ENCODE data around the gene UBE2G2.

UBE2G2 gene

DNA sequence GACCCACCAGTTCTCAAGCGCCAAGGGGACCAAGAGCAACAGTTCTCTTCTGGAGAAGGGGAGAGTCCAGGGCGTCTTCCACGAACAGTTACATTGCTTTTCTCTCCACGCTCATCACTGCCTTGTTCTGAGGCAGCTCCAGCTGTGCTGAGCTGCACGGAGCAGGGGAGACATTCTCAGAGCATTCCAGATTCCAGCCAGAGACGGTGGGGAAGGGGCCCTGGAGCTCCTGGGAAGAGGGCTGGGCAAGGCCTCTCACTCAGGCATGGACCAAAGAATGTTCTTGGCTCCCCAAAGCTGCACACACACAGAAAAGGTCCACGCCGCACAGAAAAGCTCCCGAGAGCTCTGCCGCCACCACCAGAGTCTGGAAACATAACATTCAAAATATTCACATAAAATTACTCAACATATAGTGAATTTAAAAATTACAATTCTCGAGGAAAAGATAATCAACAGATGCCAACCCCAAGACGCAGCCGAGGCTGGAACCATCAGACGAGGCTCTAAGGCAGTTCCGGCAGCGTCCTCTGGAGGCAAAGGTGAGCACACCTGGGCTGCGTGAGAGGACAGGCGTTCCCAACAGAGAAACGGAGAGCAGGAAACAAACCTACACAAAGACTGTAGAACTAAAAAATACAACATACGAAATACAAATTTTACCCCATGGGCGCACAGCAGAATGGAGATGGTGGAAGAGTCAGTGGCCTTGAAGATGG, 40.5 kb downstream of the UBE2G2 start:
- H3K27ac ChIP-seq = no peak overlapping the region
- TF ChIP-seq ZFX (IDR thresholded peaks at IDR 0.05; ENCODE audit: borderline replicate concordance) = no peak
- peak; percentile 91 for TF ChIP-seq CTCF (IDR thresholded peaks at IDR 0.05)

GRCh38 chr21:44760376-44760775, 41.2 kb downstream of the UBE2G2 start:
- no peak overlapping the region for H3K27ac ChIP-seq
- TF ChIP-seq ZFX (IDR thresholded peaks at IDR 0.05; ENCODE audit: borderline replicate concordance) = no peak
- no peak for TF ChIP-seq CTCF (IDR thresholded peaks at IDR 0.05)

DNA sequence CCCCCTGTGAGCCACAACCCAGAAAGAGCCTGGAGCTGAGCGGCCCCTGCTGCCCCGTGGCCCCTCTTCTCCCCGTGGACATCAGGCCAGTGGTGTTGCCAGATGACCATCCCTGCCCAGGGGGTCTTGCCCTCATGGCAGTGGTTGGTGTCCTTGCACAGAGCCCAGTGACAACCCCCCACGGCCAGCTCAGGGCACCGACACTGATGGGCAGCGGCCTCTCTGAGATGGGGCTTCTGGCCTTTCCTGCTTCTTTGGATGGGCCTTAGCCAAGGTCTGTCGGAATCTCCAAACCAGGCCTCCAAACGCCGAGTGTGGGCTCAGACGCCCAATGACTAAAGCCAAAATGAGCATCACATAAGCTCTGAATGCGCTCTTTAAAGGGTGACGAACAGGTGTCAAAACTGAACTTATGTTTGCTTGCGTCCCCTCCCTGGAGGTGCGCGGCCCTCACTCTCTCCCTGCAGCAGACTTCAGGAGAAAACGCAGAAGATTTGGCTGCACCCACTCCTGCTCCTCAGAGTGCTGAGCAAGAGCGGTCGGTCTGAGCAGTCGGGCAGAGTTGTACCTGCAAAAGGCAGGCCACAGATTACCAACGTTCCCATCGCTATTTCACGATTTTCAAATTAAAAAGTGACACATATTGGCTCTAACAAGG, 41.9 kb downstream of the UBE2G2 start:
- no peak for TF ChIP-seq ZFX (IDR thresholded peaks at IDR 0.05; ENCODE audit: borderline replicate concordance)
- no peak for TF ChIP-seq CTCF (IDR thresholded peaks at IDR 0.05)
- H3K27ac ChIP-seq = no peak overlapping the region

- H3K27ac ChIP-seq = no peak overlapping the region
- TF ChIP-seq CTCF (IDR thresholded peaks at IDR 0.05) (no peak), ZFX (IDR thresholded peaks at IDR 0.05; ENCODE audit: borderline replicate concordance) (no peak)
Observed at GRCh38 chr21:44758781-44759627, 42.6 kb downstream of the UBE2G2 start.

GRCh38 chr21:44758141-44758561, 43.5 kb downstream of the UBE2G2 start:
- H3K27ac ChIP-seq = no peak overlapping the region
- TF ChIP-seq CTCF (IDR thresholded peaks at IDR 0.05) (no peak), ZFX (IDR thresholded peaks at IDR 0.05; ENCODE audit: borderline replicate concordance) (no peak)

GRCh38 chr21:44757731-44758130, 43.9 kb downstream of the UBE2G2 start:
- TF ChIP-seq CTCF (IDR thresholded peaks at IDR 0.05) = no peak
- TF ChIP-seq ZFX (IDR thresholded peaks at IDR 0.05; ENCODE audit: borderline replicate concordance) = no peak

More at GRCh38 chr21:44757731-44758130, 43.9 kb downstream of the UBE2G2 start:
- no peak overlapping the region for H3K27ac ChIP-seq

Measured in 22Rv1 (cell line).